HG02678 (cell line): ENCODE measurements around the gene ACTG1.

ENCODE experiments used
- ATAC-seq: cut with Tn5 transposase; IDR thresholded peaks from one replicate; pipeline ENCODE4 v1.9.1; 2021; ENCODE audit warnings: mild to moderate bottlenecking, moderate library complexity; ENCODE audit not compliant: unreplicated experiment

Gene ACTG1

DNA sequence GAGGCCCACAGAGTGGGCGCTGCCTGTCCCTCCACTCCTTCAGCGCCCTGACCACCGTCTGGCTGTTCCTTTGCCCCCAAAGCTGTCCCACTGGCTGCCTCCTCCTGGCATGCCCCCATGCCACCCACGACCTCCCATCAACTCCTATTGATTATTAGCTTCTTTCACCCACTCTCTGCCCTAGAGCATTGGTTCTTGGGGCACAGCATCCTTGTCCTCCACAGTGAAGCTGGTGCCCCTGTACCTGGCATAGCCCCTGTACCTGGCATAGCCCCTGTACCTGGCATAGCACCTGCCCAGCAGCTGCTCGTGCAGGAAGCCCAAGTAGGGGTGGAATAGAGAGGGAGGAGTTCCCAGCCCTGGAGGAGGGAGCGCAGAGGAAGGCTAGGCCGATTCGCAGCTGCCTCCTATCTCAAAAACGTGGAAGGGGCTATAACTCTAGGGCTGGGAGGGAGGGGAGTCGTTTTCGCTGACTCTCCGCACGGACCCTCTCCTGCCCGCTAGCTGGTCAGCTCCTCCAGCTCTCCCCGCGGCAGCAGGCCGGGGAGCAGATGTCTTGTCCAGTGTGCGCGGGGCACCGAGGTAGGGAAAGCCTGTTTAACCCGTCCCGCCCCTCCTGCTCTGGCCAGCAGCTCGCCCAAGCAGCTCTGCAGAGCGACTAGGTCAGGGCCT is 5.7 kb upstream of the ACTG1 start:
- ATAC-seq: no peak

DNA sequence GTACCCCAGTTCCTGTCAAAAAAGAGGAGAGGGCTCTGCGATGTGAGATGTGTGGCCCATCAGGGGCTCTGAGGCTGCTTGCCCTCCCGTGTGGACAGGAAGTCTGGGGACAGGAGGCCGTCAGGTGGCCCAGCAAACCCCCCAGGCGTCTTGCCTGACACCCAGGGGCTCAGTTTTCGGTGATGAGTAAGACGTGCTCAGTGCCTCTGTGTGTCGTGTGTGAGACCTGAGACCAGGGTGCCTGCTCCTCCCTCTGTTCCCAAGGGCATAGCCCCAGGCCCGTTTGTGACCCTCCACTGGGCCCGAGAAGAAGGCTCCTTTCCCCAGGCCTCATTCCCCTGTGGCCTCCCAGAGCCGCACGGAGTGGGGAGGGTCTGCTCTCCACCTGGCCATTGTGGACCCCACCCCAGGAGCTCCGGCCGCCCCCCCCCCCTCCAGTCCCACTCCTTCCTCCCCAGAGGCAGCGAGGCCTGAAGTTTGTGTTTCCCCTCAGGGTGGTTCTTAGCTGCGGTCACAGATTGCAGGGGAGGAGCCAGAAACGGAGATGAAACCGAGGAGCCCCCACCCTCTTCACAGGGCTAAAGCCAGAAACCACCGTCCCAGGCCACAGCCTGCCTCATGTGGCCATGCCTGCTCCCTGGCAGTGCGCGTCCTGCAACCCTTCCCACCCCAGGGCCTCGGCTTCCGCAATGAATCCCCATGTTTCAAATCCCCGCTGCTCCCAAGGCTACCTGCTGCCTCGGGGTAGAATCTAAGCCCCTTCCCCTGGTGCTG is 4.9 kb upstream of the ACTG1 start:
- peak; percentile 30 for ATAC-seq

GRCh38 chr17:81517009-81517338 is 4.4 kb upstream of the ACTG1 start:
- no peak for ATAC-seq

DNA sequence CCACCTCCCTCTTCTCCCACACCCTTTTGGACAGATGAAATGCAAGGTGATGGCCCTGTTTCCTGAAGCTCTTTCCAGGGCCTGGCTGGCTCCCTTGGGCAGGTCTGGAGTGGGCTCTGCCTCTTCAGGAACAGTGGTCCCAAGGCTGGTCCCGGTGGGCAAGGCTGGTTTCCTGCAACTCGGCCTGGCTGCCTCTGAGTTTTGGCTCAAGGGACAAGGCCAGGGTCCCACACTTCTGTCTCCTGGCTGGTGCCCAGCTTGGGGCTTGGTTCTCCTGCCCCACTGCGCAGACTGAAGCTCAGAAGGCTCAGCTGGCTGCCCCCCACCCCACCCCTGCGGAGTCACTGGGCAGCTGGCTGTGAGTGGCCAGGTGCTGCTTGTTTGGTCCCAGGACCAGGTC is 3.8 kb upstream of the ACTG1 start:
- ATAC-seq: no peak

- no peak for ATAC-seq
These were observed 3.0 kb upstream of the ACTG1 start for GRCh38 chr17:81515530-81516041.

GRCh38 chr17:81514739-81515529 is 2.3 kb upstream of the ACTG1 start:
- peak; percentile 21 for ATAC-seq

- no peak for ATAC-seq
These were observed 1.8 kb upstream of the ACTG1 start for GRCh38 chr17:81514489-81514738.

GRCh38 chr17:81513753-81514488 is 1.3 kb upstream of the ACTG1 start:
- ATAC-seq: no peak

DNA sequence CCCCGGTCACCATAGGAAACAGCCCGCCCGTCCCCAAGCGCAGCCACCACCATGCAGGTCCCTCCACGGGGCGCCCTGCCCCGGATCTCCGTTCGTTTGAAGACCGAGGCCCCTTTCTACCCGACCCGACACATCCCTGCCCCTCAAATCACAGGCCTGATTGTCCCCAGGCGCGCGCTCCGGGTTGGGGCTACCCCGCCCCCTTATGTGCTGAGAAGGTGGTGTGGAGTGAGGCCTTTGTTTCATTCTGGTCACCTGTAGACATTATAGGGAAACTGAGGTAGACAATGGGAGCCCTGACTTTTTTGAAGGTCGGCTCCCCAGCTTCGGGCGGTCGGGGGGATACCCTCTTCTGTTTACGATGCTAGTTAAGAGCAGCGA is 763 bp upstream of the ACTG1 start:
- ATAC-seq: no peak

DNA sequence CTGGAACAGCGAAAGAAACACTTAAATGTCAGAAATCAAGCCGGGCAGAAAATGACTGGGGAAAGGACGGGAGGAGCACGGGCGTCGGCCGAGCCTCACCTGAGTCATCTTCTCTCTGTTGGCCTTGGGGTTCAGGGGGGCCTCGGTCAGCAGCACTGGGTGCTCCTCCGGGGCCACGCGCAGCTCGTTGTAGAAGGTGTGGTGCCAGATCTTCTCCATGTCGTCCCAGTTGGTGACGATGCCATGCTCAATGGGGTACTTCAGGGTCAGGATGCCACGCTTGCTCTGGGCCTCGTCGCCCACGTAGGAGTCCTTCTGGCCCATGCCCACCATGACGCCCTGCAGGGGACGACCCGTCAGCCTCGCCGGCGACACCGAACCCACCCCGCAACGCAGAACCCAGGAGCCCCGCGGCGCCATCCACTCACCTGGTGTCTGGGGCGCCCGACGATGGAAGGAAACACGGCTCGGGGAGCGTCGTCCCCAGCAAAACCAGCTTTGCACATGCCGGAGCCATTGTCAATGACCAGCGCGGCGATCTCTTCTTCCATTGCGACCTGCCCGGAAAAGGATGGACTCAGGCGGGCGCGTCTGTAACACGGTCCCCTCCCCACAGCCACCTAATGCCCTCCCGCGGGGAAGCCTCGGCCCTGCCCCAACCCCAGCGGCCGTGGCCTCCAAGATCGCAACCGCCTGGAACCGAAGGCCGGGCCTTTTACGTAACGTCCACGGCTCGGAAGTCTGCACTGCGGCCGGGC is 616 bp downstream of the ACTG1 start:
- peak; percentile 4 for ATAC-seq

GRCh38 chr17:81511554-81511803 is 1.1 kb downstream of the ACTG1 start:
- ATAC-seq: no peak

- ATAC-seq: no peak
These were observed 1.6 kb downstream of the ACTG1 start for GRCh38 chr17:81510785-81511553.

DNA sequence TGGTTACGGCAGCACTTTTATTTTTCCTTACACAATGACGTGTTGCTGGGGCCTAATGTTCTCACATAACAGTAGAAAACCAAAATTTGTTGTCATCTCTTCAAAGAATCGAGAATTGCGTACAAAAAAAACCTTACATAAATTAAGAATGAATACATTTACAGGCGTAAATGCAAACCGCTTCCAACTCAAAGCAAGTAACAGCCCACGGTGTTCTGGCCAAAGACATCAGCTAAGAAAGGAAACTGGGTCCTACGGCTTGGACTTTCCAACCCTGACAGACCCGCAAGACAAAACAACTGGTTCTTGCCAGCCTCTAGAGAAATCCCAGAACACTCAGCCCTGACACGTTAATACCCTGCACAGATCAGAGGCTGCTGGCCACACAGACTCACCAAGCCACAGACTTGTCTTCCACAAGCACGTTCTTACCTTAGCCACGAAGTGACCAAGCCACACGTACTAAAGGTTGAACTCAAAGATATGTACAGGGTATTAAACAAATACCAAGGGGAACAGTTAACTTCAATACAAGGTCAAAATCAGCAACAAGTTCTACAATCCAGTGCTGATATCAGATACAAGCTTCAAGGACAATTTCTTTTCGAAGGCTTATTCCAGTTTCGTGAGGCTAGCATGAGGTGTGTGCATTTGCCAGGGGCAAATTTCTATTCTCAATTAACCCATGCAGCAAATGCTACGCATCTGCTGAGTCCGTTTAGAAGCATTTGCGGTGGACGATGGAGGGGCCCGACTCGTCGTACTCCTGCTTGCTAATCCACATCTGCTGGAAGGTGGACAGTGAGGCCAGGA is 2.4 kb downstream of the ACTG1 start:
- ATAC-seq: no peak

DNA sequence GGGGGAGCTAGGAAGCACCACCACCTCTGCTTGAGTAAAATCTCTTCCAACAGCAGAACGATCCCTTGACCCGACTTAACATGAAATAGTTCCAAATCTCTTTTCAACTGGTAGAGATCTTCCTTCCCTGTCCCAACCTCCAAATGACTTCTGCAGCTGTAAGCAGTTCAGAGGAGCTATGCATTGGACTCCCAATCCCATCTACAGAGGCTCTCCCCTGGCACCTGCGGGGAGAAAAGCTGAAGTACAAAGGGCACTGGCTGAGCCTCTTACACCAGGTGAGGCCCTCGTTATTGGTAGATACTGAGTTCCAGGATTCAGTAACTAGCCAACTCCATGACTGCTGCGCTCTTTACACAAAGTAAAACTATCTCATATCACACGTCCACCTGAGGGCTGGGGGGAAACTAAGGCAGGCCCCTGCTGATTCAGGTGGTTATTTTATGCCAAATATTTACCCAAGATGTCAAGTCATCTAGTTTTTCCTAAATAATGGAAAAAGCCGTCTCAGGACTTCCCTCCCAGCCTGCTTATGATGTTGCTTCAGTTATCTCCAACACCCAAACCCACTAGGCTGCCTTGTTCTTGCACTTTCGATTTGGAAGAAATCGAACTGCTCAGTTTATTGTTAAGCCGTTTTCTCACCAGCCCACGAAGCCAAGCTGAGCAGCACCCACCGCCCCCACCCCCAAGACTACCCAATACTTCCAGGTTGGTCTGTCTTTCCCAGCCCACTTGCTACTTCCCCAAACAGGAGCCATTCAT is 3.2 kb downstream of the ACTG1 start:
- no peak for ATAC-seq

- ATAC-seq: no peak
These were observed 3.9 kb downstream of the ACTG1 start for GRCh38 chr17:81508639-81509206.

DNA sequence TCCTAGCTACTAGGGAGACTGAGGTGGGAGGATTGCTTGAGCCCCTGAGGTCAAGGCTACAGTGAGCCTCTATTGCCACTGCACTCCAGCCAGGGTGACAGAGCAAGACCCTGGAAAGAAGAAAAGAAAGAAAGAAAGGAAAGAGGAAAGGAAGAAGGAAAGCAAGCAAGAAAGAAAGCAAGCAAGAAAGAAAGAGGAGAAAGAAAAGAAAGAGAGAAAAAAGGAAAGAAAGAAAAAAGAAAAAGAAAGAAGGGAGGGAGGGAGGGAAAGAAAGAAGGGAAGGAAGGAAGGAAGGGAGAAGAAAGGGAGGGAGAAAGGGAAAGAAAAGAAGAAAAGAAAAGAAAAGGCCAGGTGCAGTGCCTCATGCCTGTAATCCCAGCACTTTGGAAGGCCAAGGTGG is 9.0 kb downstream of the ACTG1 start:
- no peak for ATAC-seq

- ATAC-seq: no peak
These were observed 10.1 kb downstream of the ACTG1 start for GRCh38 chr17:81502471-81503017.

DNA sequence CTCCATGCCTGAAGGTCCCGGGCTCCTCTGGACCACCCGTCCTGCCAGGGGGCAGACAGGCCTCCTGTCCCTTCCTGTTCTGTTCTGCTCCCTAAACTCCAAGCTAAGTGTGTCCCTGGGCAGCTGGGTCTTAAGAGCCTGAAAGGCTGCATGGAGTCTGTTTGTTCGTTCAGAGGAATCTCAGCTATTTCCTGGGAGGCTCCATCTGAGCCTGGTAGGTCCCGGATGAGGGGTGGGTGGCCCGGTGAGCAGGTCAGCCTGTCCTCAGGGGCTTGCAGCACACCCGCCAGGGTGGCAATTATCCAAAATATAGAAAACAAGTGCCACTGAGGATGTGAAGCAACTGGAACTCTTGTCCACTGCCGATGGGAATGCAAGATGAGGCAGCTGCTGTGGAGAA is 12.6 kb downstream of the ACTG1 start:
- ATAC-seq: no peak
